GM18909 (cell line): ENCODE results near the gene TMPRSS9.
"Not testable (repeated sequence)": the region's sequence is repeated elsewhere in the genome, so short reads cannot be mapped to it uniquely, and the experiment has no call there.

ENCODE experiments used
- ATAC-seq: cut with Tn5 transposase; IDR thresholded peaks from one replicate; pipeline ENCODE4 v1.9.1; 2021; ENCODE audit warnings: mild to moderate bottlenecking; ENCODE audit not compliant: unreplicated experiment, poor library complexity

The TMPRSS9 gene

GRCh38 chr19:2453431-2454025 lies 93.5 kb downstream of the TMPRSS9 start:
- ATAC-seq: no peak

- ATAC-seq: no peak
Observed at GRCh38 chr19:2454199-2454961, 94.3 kb downstream of the TMPRSS9 start.

- ATAC-seq: no peak
Observed at GRCh38 chr19:2454962-2455850, 95.1 kb downstream of the TMPRSS9 start.

- ATAC-seq: peak; percentile 35
Observed at GRCh38 chr19:2455851-2456570, 95.9 kb downstream of the TMPRSS9 start.

GRCh38 chr19:2457394-2458037 lies 97.5 kb downstream of the TMPRSS9 start:
- no peak for ATAC-seq

- ATAC-seq: no peak
Observed at GRCh38 chr19:2458054-2458453, 98.0 kb downstream of the TMPRSS9 start.

GRCh38 chr19:2458776-2459175 lies 98.7 kb downstream of the TMPRSS9 start:
- ATAC-seq: not testable (repeated sequence)

- no peak for ATAC-seq
Observed at GRCh38 chr19:2460245-2460644, 100.2 kb downstream of the TMPRSS9 start.

GRCh38 chr19:2461751-2462634 lies 101.9 kb downstream of the TMPRSS9 start:
- no peak for ATAC-seq

- no peak for ATAC-seq
Observed at GRCh38 chr19:2462635-2463421, 102.8 kb downstream of the TMPRSS9 start.

- not testable (repeated sequence) for ATAC-seq
Observed at GRCh38 chr19:2463694-2464093, 103.6 kb downstream of the TMPRSS9 start.

- no peak for ATAC-seq
Observed at GRCh38 chr19:2464389-2464788, 104.3 kb downstream of the TMPRSS9 start.

GRCh38 chr19:2468596-2468995 lies 108.5 kb downstream of the TMPRSS9 start:
- ATAC-seq: no peak

GRCh38 chr19:2469102-2469914 lies 109.2 kb downstream of the TMPRSS9 start:
- no peak for ATAC-seq

GRCh38 chr19:2469915-2470200 lies 109.8 kb downstream of the TMPRSS9 start:
- not testable (repeated sequence) for ATAC-seq

GRCh38 chr19:2474232-2475017 lies 114.4 kb downstream of the TMPRSS9 start:
- peak; percentile 26 for ATAC-seq
